Fibroblast of lung (primary cell): ENCODE data around the gene OPRD1. TPM values are rescaled to one million over a fixed set of nuclear protein-coding genes. Genes with fewer than 3 reads are reported as not detected.

ENCODE experiments used
- DNase-seq, 2 donors: peaks; one replicate each; pipeline versions ENCODE4 v3.0.0 to v3.0.0-alpha.2; 2010; ENCODE audit warnings: low read depth in 2 of 2
- H2AFZ ChIP-seq: 2 replicates; pipeline ENCODE4 v1.5.1; 2012; ENCODE audit warnings: low read length, control low read depth, inconsistent platforms
- H3K27ac ChIP-seq: 2 replicates; pipeline ENCODE4 v1.5.1; 2011; ENCODE audit warnings: low read length, control low read depth; ENCODE audit not compliant: insufficient read depth
- H3K27me3 ChIP-seq: 2 replicates; pipeline ENCODE4 v1.5.1; 2011; ENCODE audit warnings: mild to moderate bottlenecking, low read length; ENCODE audit not compliant: control insufficient read depth, insufficient read depth
- H3K36me3 ChIP-seq: 2 replicates; pipeline ENCODE4 v1.5.1; 2011; ENCODE audit warnings: low read length; ENCODE audit not compliant: control insufficient read depth, insufficient read depth
- H3K4me1 ChIP-seq: 2 replicates; pipeline ENCODE4 v1.5.1; 2011; ENCODE audit warnings: low read length; ENCODE audit not compliant: control insufficient read depth, insufficient read depth; ENCODE audit errors: extremely low read depth
- H3K4me2 ChIP-seq: 2 replicates; pipeline ENCODE4 v1.5.1; 2011; ENCODE audit warnings: low read length, control low read depth; ENCODE audit not compliant: insufficient read depth; ENCODE audit errors: extremely low read depth
- H3K4me3 ChIP-seq, 4 experiments: fragments of 200-600 bp in 1 of 4; sonication (generic) in 1 of 4; replicated peaks in 1 of 4; 2 replicates each; pipeline ENCODE4 v1.5.1; 2011 to 2016; ENCODE audit warnings: low read length in 4 of 4, low read depth in 3 of 4, mild to moderate bottlenecking in 3 of 4, control low read depth in 2 of 4, inconsistent platforms in 1 of 4, mixed read lengths in 1 of 4; ENCODE audit not compliant: insufficient read depth in 1 of 4; ENCODE audit errors: control extremely low read depth in 1 of 4
- H3K79me2 ChIP-seq: 2 replicates; pipeline ENCODE4 v1.5.1; 2012; ENCODE audit warnings: mild to moderate bottlenecking, low read length, inconsistent platforms; ENCODE audit not compliant: control insufficient read depth, insufficient read depth
- H3K9ac ChIP-seq: 2 replicates; pipeline ENCODE4 v1.5.1; 2011; ENCODE audit warnings: mild to moderate bottlenecking, low read length, control low read depth; ENCODE audit not compliant: insufficient read depth
- H3K9me3 ChIP-seq: 2 replicates; pipeline ENCODE4 v1.5.1; 2012; ENCODE audit warnings: low read depth, low read length; ENCODE audit not compliant: control insufficient read depth, insufficient read depth
- H4K20me1 ChIP-seq: 2 replicates; pipeline ENCODE4 v1.5.1; 2011; ENCODE audit warnings: low read length; ENCODE audit not compliant: control insufficient read depth, insufficient read depth; ENCODE audit errors: extremely low read depth
- CTCF ChIP-seq, 2 donors: IDR thresholded peaks in 1 of 2; conservative IDR thresholded peaks in 1 of 2; 1 replicate in 1 of 2; 2 replicates in 1 of 2; pipeline ENCODE4 v1.5.1; 2011 to 2012; ENCODE audit warnings: low read length in 2 of 2, control low read depth in 1 of 2, inconsistent platforms in 1 of 2, low read depth in 1 of 2, mild to moderate bottlenecking in 1 of 2
- EZH2 ChIP-seq: IDR thresholded peaks from 2 replicates; pipeline ENCODE4 v1.5.1; 2012; ENCODE audit warnings: low read length, control low read depth, mild to moderate bottlenecking; ENCODE audit errors: missing control alignments
- polyA plus RNA-seq, 2 donors: library from polyadenylated mRNA; depleted of rRNA in 1 of 2; stranded (reverse) in 1 of 2; unstranded in 1 of 2; fragments of >200 nt; gene quantifications; 2 replicates each; pipeline ENCODE4 v1.2.1, GENCODE V29; 2011 to 2012; ENCODE audit warnings: missing spikeins in 1 of 2
- total RNA-seq: library from RNA; depleted of rRNA; stranded (reverse); fragments of >200 nt; gene quantifications from 2 replicates; pipeline ENCODE4 v1.2.1, GENCODE V29; 2014

The OPRD1 gene
- total and polyA plus RNA-seq, 2 donors (not counting 1 experiment from before 2014, with no cell fraction given), result under 0.01 to 0.01 TPM

GRCh38 chr1:28813931-28814465 is 2.0 kb downstream of the OPRD1 start:
- Histone ChIP-seq H3K4me1 (no peaks in the 10 kb centered on the region), H3K36me3 (no peaks in the 10 kb centered on the region), H3K4me3 (no peak overlapping the region), H2AFZ (no peak overlapping the region), H3K27me3 (peaks cover 27% of the 10 kb centered on the region), H3K4me2 (no peak overlapping the region), H4K20me1 (no peaks in the 10 kb centered on the region), H3K9me3 (no peaks in the 10 kb centered on the region), H3K9ac (no peak overlapping the region), H3K27ac (no peak overlapping the region), H3K79me2 (no peaks in the 10 kb centered on the region)
- no peak for TF ChIP-seq EZH2
- no peak for TF ChIP-seq CTCF (conservative IDR thresholded peaks at IDR 0.05 in 1 of 2, IDR thresholded peaks at IDR 0.05 in 1 of 2; ENCODE audit: low read depth in 1 of 2, low read length in 2 of 2)
- DNase-seq, result no peak

- DNase-seq, result no peak
- peaks cover 27% of the 10 kb centered on the region for H3K27me3 ChIP-seq
- no peaks in the 10 kb centered on the region for H3K4me1 ChIP-seq
Observed at GRCh38 chr1:28815533-28816185, 3.7 kb downstream of the OPRD1 start.

GRCh38 chr1:28817133-28817532 is 5.2 kb downstream of the OPRD1 start:
- Histone ChIP-seq H3K9ac (no peak overlapping the region), H3K4me2 (no peak overlapping the region), H2AFZ (no peak overlapping the region), H3K9me3 (no peaks in the 10 kb centered on the region), H3K27ac (no peak overlapping the region), H3K4me3 (no peak overlapping the region), H3K27me3 (peaks cover 18% of the 10 kb centered on the region), H3K36me3 (no peaks in the 10 kb centered on the region), H3K79me2 (no peaks in the 10 kb centered on the region), H4K20me1 (no peaks in the 10 kb centered on the region), H3K4me1 (no peaks in the 10 kb centered on the region)
- no peak for DNase-seq
- TF ChIP-seq CTCF (conservative IDR thresholded peaks at IDR 0.05 in 1 of 2, IDR thresholded peaks at IDR 0.05 in 1 of 2; ENCODE audit: low read depth in 1 of 2, low read length in 2 of 2), result no peak
- TF ChIP-seq EZH2, result no peak

More at GRCh38 chr1:28815533-28816185, 3.7 kb downstream of the OPRD1 start:
- Histone ChIP-seq H3K27ac (no peak overlapping the region), H3K79me2 (no peaks in the 10 kb centered on the region), H2AFZ (no peak overlapping the region), H3K36me3 (no peaks in the 10 kb centered on the region), H3K4me3 (no peak overlapping the region), H4K20me1 (no peaks in the 10 kb centered on the region), H3K9ac (no peak overlapping the region), H3K9me3 (no peaks in the 10 kb centered on the region), H3K4me2 (no peak overlapping the region)
- TF ChIP-seq EZH2 (no peak), CTCF (conservative IDR thresholded peaks at IDR 0.05 in 1 of 2, IDR thresholded peaks at IDR 0.05 in 1 of 2; ENCODE audit: low read depth in 1 of 2, low read length in 2 of 2) (no peak)
